H9 (cell line): ENCODE data around the gene HECTD1. TPM values are rescaled to one million over a fixed set of nuclear protein-coding genes. Genes with fewer than 3 reads are reported as not detected.

Source experiments
- DNase-seq: peaks from one replicate; pipeline ENCODE4 v3.0.0-alpha.2; 2017
- H2AFZ ChIP-seq: one replicate; pipeline ENCODE4 v1.6.1; 2013; ENCODE audit warnings: mild to moderate bottlenecking, low read length, control low read depth, moderate library complexity
- H2AK5ac ChIP-seq: 2 replicates; pipeline ENCODE4 v1.6.1; 2013; ENCODE audit warnings: low read length, control low read depth, mixed read lengths; ENCODE audit not compliant: insufficient read length
- H2BK120ac ChIP-seq: one replicate; pipeline ENCODE4 v1.6.1; 2013; ENCODE audit warnings: low read depth, mild to moderate bottlenecking, low read length, control low read depth, inconsistent platforms; ENCODE audit not compliant: poor library complexity, severe bottlenecking
- H2BK12ac ChIP-seq: 2 replicates; pipeline ENCODE4 v1.6.1; 2013; ENCODE audit warnings: low read length, control low read depth, mixed read lengths, low read depth; ENCODE audit not compliant: insufficient read length
- H2BK15ac ChIP-seq: 2 replicates; pipeline ENCODE4 v1.6.1; 2013; ENCODE audit warnings: low read depth, low read length, control low read depth
- H2BK20ac ChIP-seq: one replicate; pipeline ENCODE4 v1.6.1; 2013; ENCODE audit warnings: low read depth, mild to moderate bottlenecking, low read length, control low read depth, inconsistent platforms; ENCODE audit not compliant: poor library complexity, severe bottlenecking
- H2BK5ac ChIP-seq: 2 replicates; pipeline ENCODE4 v1.6.1; 2013; ENCODE audit warnings: low read length, control low read depth, mixed read lengths; ENCODE audit not compliant: insufficient read length
- H3K14ac ChIP-seq: 2 replicates; pipeline ENCODE4 v1.6.1; 2013; ENCODE audit warnings: low read length, control low read depth; ENCODE audit not compliant: insufficient read depth
- H3K18ac ChIP-seq: 2 replicates; pipeline ENCODE4 v1.6.1; 2013; ENCODE audit warnings: low read depth, mild to moderate bottlenecking, mixed read lengths, low read length, control low read depth; ENCODE audit not compliant: insufficient read length
- H3K23ac ChIP-seq: 2 replicates; pipeline ENCODE4 v1.6.1; 2013; ENCODE audit warnings: low read length, control low read depth, mixed read lengths, low read depth; ENCODE audit not compliant: insufficient read length
- H3K23me2 ChIP-seq: 2 replicates; pipeline ENCODE4 v1.6.1; 2013; ENCODE audit warnings: low read depth, mild to moderate bottlenecking, mixed read lengths, low read length, control low read depth; ENCODE audit not compliant: insufficient read length, poor library complexity, severe bottlenecking
- H3K27ac ChIP-seq: 2 replicates; pipeline ENCODE4 v1.5.1; 2013; ENCODE audit warnings: low read length, control low read depth, mixed read lengths, low read depth; ENCODE audit not compliant: insufficient read length
- H3K27me3 ChIP-seq: 2 replicates; pipeline ENCODE4 v1.6.1; 2013; ENCODE audit warnings: low read length, control low read depth, inconsistent platforms; ENCODE audit not compliant: insufficient read depth
- H3K4ac ChIP-seq: 2 replicates; pipeline ENCODE4 v1.6.1; 2013; ENCODE audit warnings: low read depth, mild to moderate bottlenecking, control low read depth, inconsistent platforms, low read length, moderate library complexity
- H3K4me1 ChIP-seq: 2 replicates; pipeline ENCODE4 v1.6.1; 2013; ENCODE audit warnings: low read length, control low read depth, inconsistent platforms; ENCODE audit not compliant: insufficient read depth
- H3K4me2 ChIP-seq: 2 replicates; pipeline ENCODE4 v1.6.1; 2013; ENCODE audit warnings: low read length, control low read depth, mixed read lengths; ENCODE audit not compliant: insufficient read length, insufficient read depth
- H3K56ac ChIP-seq: 2 replicates; pipeline ENCODE4 v1.6.1; 2013; ENCODE audit warnings: low read depth, mild to moderate bottlenecking, mixed read lengths, low read length, control low read depth; ENCODE audit not compliant: insufficient read length
- H3K79me1 ChIP-seq: 2 replicates; pipeline ENCODE4 v1.6.1; 2013; ENCODE audit warnings: low read depth, mild to moderate bottlenecking, moderate library complexity, low read length, control low read depth, inconsistent platforms; ENCODE audit not compliant: insufficient read depth, poor library complexity, severe bottlenecking
- H3K79me2 ChIP-seq: 2 replicates; pipeline ENCODE4 v1.6.1; 2013; ENCODE audit warnings: low read length, control low read depth, inconsistent platforms; ENCODE audit not compliant: insufficient read depth
- H3K9ac ChIP-seq: 2 replicates; pipeline ENCODE4 v1.6.1; 2013; ENCODE audit warnings: low read length, control low read depth, mixed read lengths; ENCODE audit not compliant: insufficient read length; ENCODE audit errors: extremely low read depth
- H3K9me3 ChIP-seq: one replicate; pipeline ENCODE4 v1.6.1; 2013; ENCODE audit warnings: low read depth, low read length, inconsistent platforms; ENCODE audit not compliant: control insufficient read depth
- H3T11ph ChIP-seq: one replicate; pipeline ENCODE4 v1.6.1; 2013; ENCODE audit warnings: mild to moderate bottlenecking, low read length, control low read depth, inconsistent platforms
- H4K20me1 ChIP-seq: one replicate; pipeline ENCODE4 v1.6.1; 2013; ENCODE audit not compliant: control insufficient read depth, insufficient read length, insufficient read depth
- H4K5ac ChIP-seq: 2 replicates; pipeline ENCODE4 v1.6.1; 2013; ENCODE audit warnings: low read depth, mild to moderate bottlenecking, mixed read lengths, low read length, control low read depth; ENCODE audit not compliant: insufficient read length
- H4K8ac ChIP-seq: replicated peaks from 2 replicates; pipeline ENCODE4 v1.6.1; 2013; ENCODE audit warnings: low read length, control low read depth, mixed read lengths, low read depth; ENCODE audit not compliant: insufficient read length
- H4K91ac ChIP-seq: 2 replicates; pipeline ENCODE4 v1.6.1; 2013; ENCODE audit warnings: low read depth, mild to moderate bottlenecking, moderate library complexity, mixed read lengths, low read length, control low read depth; ENCODE audit not compliant: insufficient read length
- H3K27ac Mint-ChIP-seq, 3 experiments: 2 replicates in 2 of 3; 3 replicates in 1 of 3; pipeline ENCODE4 v1.8.0; 2020 to 2021; ENCODE audit warnings: mixed read lengths in 3 of 3, mild to moderate bottlenecking in 1 of 3, moderate library complexity in 1 of 3
- H3K27me3 Mint-ChIP-seq: 2 replicates; pipeline ENCODE4 v1.8.0; 2021; ENCODE audit warnings: low read depth, mild to moderate bottlenecking, moderate library complexity, mixed read lengths
- H3K36me3 Mint-ChIP-seq, 3 experiments: 2 replicates in 2 of 3; 3 replicates in 1 of 3; pipeline ENCODE4 v1.8.0; 2020 to 2021; ENCODE audit warnings: low read depth in 3 of 3, mixed read lengths in 3 of 3; ENCODE audit not compliant: insufficient read depth in 1 of 3
- H3K4me1 Mint-ChIP-seq, 2 experiments: 2 replicates each; pipeline ENCODE4 v1.8.0; 2020; ENCODE audit warnings: mixed read lengths in 2 of 2
- H3K4me3 Mint-ChIP-seq, 2 experiments: 2 replicates in 1 of 2; 3 replicates in 1 of 2; pipeline ENCODE4 v1.8.0; 2020 to 2021; ENCODE audit warnings: mild to moderate bottlenecking in 2 of 2, mixed read lengths in 2 of 2, moderate library complexity in 1 of 2
- H3K9me3 Mint-ChIP-seq, 2 experiments: 2 replicates in 1 of 2; 3 replicates in 1 of 2; pipeline ENCODE4 v1.8.0; 2020; ENCODE audit warnings: mild to moderate bottlenecking in 2 of 2, mixed read lengths in 2 of 2, moderate library complexity in 1 of 2
- WGBS: extraction: QIAGEN DNeasy Blood & Tissue Kit; methylation state at CpG from one replicate; pipeline ENCODE4 v1.1.7; 2013; ENCODE audit warnings: missing lambda C conversion rate, low lambda C conversion rate, mixed read lengths; ENCODE audit not compliant: insufficient read length; ENCODE audit errors: extremely low coverage; 5-methylcytosine and 5-hydroxymethylcytosine counted together
- total RNA-seq: library from RNA; stranded (reverse); gene quantifications from 2 replicates; pipeline ENCODE4 v1.2.1, GENCODE V29; 2021
- TF ChIP-seq, protein P1 (sequence below): fragments of 200-600 bp; sonication (generic); conservative IDR thresholded peaks from 3 replicates; pipeline ENCODE4 v1.8.0; 2021; ENCODE audit warnings: antibody characterized with exemption, mild to moderate bottlenecking

Gene HECTD1
- total RNA-seq, 1 experiment from 2014 or later: 135 TPM

- H3K36me3 Mint-ChIP-seq: peaks cover 28 to 71% (median 54%) of the 10 kb centered on the region in 3 experiments; a peak in 6 of 7 replicates
- no CpG with 5 or more reads among the region's 4 CpGs for WGBS
- no peak overlapping the region for H3K14ac ChIP-seq
Observed at GRCh38 chr14:31139301-31139847, 68.2 kb downstream of the HECTD1 start.

More at GRCh38 chr14:31139301-31139847, 68.2 kb downstream of the HECTD1 start:
- no peak overlapping the region for H3K4me2 ChIP-seq
- no peak overlapping the region for H2BK15ac ChIP-seq
- H3K9me3 ChIP-seq: no peaks in the 10 kb centered on the region
- no peaks in the 10 kb centered on the region for H3K23me2 ChIP-seq
- H3K23ac ChIP-seq: no peak overlapping the region
- Mint-ChIP-seq H3K9me3 (no peaks in the 10 kb centered on the region), H3K4me3 (no peak overlapping the region), H3K27ac (peak overlapping the region in 1 of 3 experiments; percentile 32; a peak in 1 of 7 replicates), H3K27me3 (no peaks in the 10 kb centered on the region), H3K4me1 (no peaks in the 10 kb centered on the region)
- no peak overlapping the region for H2AFZ ChIP-seq
- H3K56ac ChIP-seq: no peak overlapping the region
- no peak overlapping the region for H2AK5ac ChIP-seq
- H2BK120ac ChIP-seq: no peak overlapping the region
- no peak overlapping the region for H3T11ph ChIP-seq
- no peak overlapping the region for H2BK5ac ChIP-seq
- H3K9ac ChIP-seq: no peak overlapping the region
- no peak overlapping the region for H4K5ac ChIP-seq
- no peak overlapping the region for H3K4ac ChIP-seq
- no peak for DNase-seq
- no peak overlapping the region for H2BK12ac ChIP-seq
- no peaks in the 10 kb centered on the region for H3K4me1 ChIP-seq
- H2BK20ac ChIP-seq: no peak overlapping the region
- H3K27ac ChIP-seq: no peak overlapping the region
- H4K20me1 ChIP-seq: no peaks in the 10 kb centered on the region
- H4K8ac ChIP-seq: no peak overlapping the region
- H3K79me2 ChIP-seq: no peaks in the 10 kb centered on the region
- no peaks in the 10 kb centered on the region for H3K27me3 ChIP-seq
- H3K79me1 ChIP-seq: no peaks in the 10 kb centered on the region
- H4K91ac ChIP-seq: no peak overlapping the region
- TF ChIP-seq, protein P1, sequence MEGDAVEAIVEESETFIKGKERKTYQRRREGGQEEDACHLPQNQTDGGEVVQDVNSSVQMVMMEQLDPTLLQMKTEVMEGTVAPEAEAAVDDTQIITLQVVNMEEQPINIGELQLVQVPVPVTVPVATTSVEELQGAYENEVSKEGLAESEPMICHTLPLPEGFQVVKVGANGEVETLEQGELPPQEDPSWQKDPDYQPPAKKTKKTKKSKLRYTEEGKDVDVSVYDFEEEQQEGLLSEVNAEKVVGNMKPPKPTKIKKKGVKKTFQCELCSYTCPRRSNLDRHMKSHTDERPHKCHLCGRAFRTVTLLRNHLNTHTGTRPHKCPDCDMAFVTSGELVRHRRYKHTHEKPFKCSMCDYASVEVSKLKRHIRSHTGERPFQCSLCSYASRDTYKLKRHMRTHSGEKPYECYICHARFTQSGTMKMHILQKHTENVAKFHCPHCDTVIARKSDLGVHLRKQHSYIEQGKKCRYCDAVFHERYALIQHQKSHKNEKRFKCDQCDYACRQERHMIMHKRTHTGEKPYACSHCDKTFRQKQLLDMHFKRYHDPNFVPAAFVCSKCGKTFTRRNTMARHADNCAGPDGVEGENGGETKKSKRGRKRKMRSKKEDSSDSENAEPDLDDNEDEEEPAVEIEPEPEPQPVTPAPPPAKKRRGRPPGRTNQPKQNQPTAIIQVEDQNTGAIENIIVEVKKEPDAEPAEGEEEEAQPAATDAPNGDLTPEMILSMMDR: no peak
- H3K18ac ChIP-seq: no peak overlapping the region
